NB4 (cell line): ENCODE data around the gene REPS2.

Experiments
- CTCF ChIP-seq: IDR thresholded peaks from one replicate; pipeline ENCODE4 v1.5.1; 2012; ENCODE audit warnings: low read depth, low read length
- MAX ChIP-seq: IDR thresholded peaks from 2 replicates; pipeline ENCODE4 v1.6.1; 2011; ENCODE audit warnings: low read depth, low read length

GRCh38 chrX:16917120-16917519, 29.3 kb upstream of the REPS2 start:
- TF ChIP-seq CTCF (no peak), MAX (no peak)
